ENCODE measurements around the gene CD33. TPM values are rescaled to one million over a fixed set of nuclear protein-coding genes. Genes with fewer than 3 reads are reported as not detected.

Gene CD33
- total RNA-seq, 2 experiments from 2014 or later: 0.26 to 0.27 TPM

- no peak overlapping the region for H3K27ac Mint-ChIP-seq
- CTCF ChIA-PET: interaction anchor here (3.1 kb wide), 1 partner anchor 11 kb away, joined by 19 read pairs; no protein-coding TSS in a partner anchor
- no peak overlapping the region for H3K4me3 Mint-ChIP-seq
- DNase-seq (no peak), ATAC-seq (no peak)
- peaks cover 11% of the 10 kb centered on the region for H3K4me1 Mint-ChIP-seq
- H3K36me3 Mint-ChIP-seq (ENCODE audit: low read depth): no peaks in the 10 kb centered on the region
- H3K27me3 Mint-ChIP-seq: no peaks in the 10 kb centered on the region
- intact Hi-C loops (cut with DNase I, micrococcal nuclease): no loop called here
- no peaks in the 10 kb centered on the region for H3K9me3 Mint-ChIP-seq (ENCODE audit: low read depth)
- POLR2A ChIA-PET: no interaction called here
These were observed 46.2 kb downstream of the CD33 start for GRCh38 chr19:51271067-51271466.

DNA sequence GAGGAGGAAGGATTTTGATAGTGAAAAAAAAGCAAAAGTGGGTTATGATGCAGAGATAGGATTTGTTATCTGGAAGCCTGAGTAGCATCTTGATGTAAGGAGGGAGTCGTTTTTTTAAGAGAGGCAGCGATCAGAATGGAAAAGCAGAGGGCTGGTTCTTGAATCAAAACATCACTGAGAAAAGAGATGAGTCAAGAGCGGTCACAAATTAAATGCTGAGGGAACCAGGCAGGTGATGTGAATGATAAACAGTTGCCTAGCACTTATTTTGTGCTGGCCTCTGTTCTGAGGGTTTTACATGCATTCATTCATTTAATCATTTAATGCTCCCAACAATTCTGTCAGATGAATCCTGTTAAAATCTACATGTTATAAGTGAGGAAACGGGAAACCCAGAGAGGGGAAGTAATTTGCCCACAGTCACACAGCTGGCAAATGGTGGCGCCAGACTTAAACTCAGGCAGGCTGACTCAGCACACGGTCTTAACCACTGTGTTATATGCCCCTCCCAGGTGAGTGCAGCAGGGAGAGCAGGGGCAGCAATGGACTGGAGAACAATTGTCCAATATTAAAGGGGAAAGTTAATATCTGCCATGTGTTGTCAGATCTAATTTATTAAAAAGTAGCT lies 47.4 kb downstream of the CD33 start:
- CTCF ChIA-PET: interaction anchor here (1.3 to 2.0 kb wide), 2 partner anchors 11 to 13 kb away, joined by 3 to 6 read pairs; no protein-coding TSS in a partner anchor
- H3K27me3 Mint-ChIP-seq: no peaks in the 10 kb centered on the region
- POLR2A ChIA-PET: interaction anchor here (0.6 kb wide), 1 partner anchor 11 kb away, joined by 3 read pairs; no protein-coding TSS in a partner anchor
- H3K27ac Mint-ChIP-seq: peak overlapping the region; percentile 32
- ATAC-seq (peak; percentile 88), DNase-seq (peak; percentile 59)
- H3K36me3 Mint-ChIP-seq (ENCODE audit: low read depth): no peaks in the 10 kb centered on the region
- intact Hi-C loops (cut with DNase I, micrococcal nuclease): no loop called here
- peaks cover 11% of the 10 kb centered on the region for H3K4me1 Mint-ChIP-seq
- no peaks in the 10 kb centered on the region for H3K9me3 Mint-ChIP-seq (ENCODE audit: low read depth)
- no peak overlapping the region for H3K4me3 Mint-ChIP-seq

DNA sequence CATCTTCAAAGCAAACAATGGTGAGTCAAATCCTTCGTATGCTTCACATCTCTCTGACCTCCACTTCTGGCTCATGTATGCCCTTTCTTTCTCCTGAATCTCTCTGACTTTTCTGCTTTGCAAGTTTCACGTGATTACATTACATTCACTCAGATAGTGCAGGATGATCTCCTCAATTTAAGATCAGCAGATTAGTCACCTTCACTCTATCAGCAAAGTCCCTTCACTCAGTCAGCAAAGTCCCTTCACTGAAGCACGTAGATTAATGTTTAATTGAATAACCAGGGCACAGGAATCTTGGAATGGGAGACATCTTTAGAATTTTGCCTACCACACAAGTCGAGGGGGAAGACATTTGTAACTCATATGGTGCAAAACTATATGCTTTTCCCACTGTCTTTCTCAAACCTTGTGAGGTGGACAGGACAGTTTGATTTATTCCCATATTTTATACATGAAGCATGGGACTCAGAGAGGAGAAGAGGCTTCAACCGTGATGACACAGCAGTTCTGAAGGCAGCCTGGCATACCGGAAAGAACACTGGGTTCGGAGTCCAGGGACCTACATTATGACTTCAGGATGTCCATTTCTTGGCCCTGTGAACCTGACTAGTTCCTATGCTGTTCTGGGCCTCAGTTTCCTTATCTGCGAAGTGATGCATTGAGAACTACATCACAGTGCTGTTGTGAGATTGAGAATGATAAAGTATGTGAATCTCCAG lies 49.3 kb downstream of the CD33 start:
- Mint-ChIP-seq H3K27ac (no peak overlapping the region), H3K4me1 (peaks cover 11% of the 10 kb centered on the region), H3K27me3 (peaks cover 6% of the 10 kb centered on the region), H3K9me3 (ENCODE audit: low read depth) (no peaks in the 10 kb centered on the region), H3K36me3 (ENCODE audit: low read depth) (no peaks in the 10 kb centered on the region), H3K4me3 (no peak overlapping the region)
- DNase-seq: no peak
- intact Hi-C loops (cut with DNase I, micrococcal nuclease): no loop called here
- CTCF ChIA-PET: interaction anchor here (1.3 kb wide), 1 partner anchor 13 kb away, joined by 3 read pairs; no protein-coding TSS in a partner anchor
- ATAC-seq: peak; percentile 40
- POLR2A ChIA-PET: no interaction called here

DNA sequence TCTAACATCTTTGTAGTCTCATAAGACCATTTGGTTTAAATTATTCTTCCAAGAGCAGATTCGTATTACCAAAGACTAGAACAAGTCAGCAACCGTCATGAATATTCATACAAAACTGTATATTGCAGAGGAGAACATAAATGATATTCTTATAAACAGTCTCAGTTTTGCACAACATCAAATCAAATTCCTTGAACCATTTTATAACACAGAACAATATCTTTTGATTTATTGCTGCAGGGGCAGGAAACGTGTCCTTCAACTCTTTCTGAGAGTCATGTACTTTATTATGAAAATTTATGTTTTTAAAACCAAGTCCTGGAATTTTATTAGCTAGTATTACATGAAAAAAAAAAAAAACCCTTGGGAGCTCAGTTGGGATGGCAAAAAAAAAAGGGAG lies 52.2 kb downstream of the CD33 start:
- CTCF ChIA-PET: interaction anchor here (0.7 kb wide), 1 partner anchor 117 kb away, joined by 3 read pairs; no protein-coding TSS in a partner anchor

DNA sequence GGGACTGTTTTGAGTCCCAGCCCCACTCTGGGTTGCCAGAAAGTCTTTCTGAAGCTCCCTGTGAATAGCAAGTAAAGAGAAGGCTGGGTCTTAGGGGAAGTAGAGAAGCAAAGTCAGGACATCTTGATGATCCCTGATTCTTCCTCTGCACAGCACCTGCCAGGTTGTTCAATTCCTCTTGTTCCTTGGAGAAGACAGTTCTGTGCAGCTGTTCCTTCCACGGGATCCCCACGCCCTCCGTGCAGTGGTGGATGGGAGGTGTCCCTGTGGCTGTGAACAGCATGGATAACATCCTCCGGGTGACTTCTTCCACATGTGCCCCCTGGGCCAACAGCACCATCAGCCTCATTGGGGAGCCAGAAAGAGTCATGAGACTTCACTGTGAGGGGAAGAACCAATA lies 57.5 kb downstream of the CD33 start:
- peaks cover 18% of the 10 kb centered on the region for H3K27me3 Mint-ChIP-seq
- intact Hi-C loops (cut with DNase I, micrococcal nuclease): no loop called here
- H3K4me3 Mint-ChIP-seq: no peak overlapping the region
- H3K27ac Mint-ChIP-seq: no peak overlapping the region
- H3K36me3 Mint-ChIP-seq (ENCODE audit: low read depth): no peaks in the 10 kb centered on the region
- ChIA-PET POLR2A (no interaction called here), CTCF (interaction anchor here (1.6 to 1.7 kb wide), 2 partner anchors 23 to 24 kb away, joined by 3 to 5 read pairs; no protein-coding TSS in a partner anchor)
- DNase-seq (no peak), ATAC-seq (no peak)
- no peaks in the 10 kb centered on the region for H3K9me3 Mint-ChIP-seq (ENCODE audit: low read depth)
- no peaks in the 10 kb centered on the region for H3K4me1 Mint-ChIP-seq

More for the DNA sequence above, 52.2 kb downstream of the CD33 start:
- POLR2A ChIA-PET: no interaction called here
- H3K36me3 Mint-ChIP-seq (ENCODE audit: low read depth): no peaks in the 10 kb centered on the region
- no peak overlapping the region for H3K27ac Mint-ChIP-seq
- H3K4me1 Mint-ChIP-seq: peaks cover 8% of the 10 kb centered on the region
- H3K27me3 Mint-ChIP-seq: peaks cover 13% of the 10 kb centered on the region
- no peaks in the 10 kb centered on the region for H3K9me3 Mint-ChIP-seq (ENCODE audit: low read depth)
- no peak overlapping the region for H3K4me3 Mint-ChIP-seq
- no peak for ATAC-seq
- no peak for DNase-seq
- intact Hi-C loops (cut with DNase I, micrococcal nuclease): no loop called here

DNA sequence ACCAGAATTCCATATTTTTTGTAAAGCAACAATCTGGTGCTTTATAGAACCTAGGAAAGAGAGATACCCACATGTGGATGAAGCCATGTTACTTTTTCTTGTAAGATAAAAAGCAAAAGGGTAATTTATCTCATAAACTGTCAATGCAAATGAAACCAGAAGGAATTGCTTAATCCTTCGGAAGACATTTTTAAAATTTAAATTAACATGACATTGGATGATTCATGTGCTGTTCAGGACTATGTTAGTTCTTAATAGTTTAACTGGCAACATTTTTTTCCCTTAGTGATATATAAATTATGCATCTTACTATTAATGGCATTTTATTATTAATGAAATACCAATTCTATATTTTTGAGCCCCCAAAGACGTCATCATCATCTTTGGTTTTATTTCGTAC lies 60.8 kb downstream of the CD33 start:
- H3K9me3 Mint-ChIP-seq (ENCODE audit: low read depth): no peaks in the 10 kb centered on the region
- ChIA-PET POLR2A (interaction anchor here (0.7 kb wide), 1 partner anchor 472 kb away, joined by 3 read pairs; no protein-coding TSS in a partner anchor), CTCF (interaction anchor here (0.9 kb wide), 1 partner anchor 373 kb away, joined by 3 read pairs; no protein-coding TSS in a partner anchor)
- DNase-seq: no peak
- no peaks in the 10 kb centered on the region for H3K36me3 Mint-ChIP-seq (ENCODE audit: low read depth)
- intact Hi-C loops (cut with DNase I, micrococcal nuclease): no loop called here
- ATAC-seq: no peak
- H3K27ac Mint-ChIP-seq: no peak overlapping the region
- no peaks in the 10 kb centered on the region for H3K4me1 Mint-ChIP-seq
- peaks cover 5% of the 10 kb centered on the region for H3K27me3 Mint-ChIP-seq
- no peak overlapping the region for H3K4me3 Mint-ChIP-seq

Small RNAs within 50 kb of the gene (microRNA-seq; reads per million reads assigned to microRNA genes)
- gene MIR8074 (ENCODE audit: borderline replicate concordance): not detected

Other genes with a start within 250 kb of the CD33 start
- gene KLK7, start 241.2 kb upstream of the CD33 start, total RNA-seq: not detected
- gene KLK8, start 223.5 kb upstream of the CD33 start, total RNA-seq: not detected
- not detected for gene KLK10, start 205.4 kb upstream of the CD33 start, total RNA-seq
- not detected for gene KLK11, start 198.5 kb upstream of the CD33 start, total RNA-seq
- gene KLK12, start 190.1 kb upstream of the CD33 start, total RNA-seq: not detected
- not detected for gene KLK13, start 160.0 kb upstream of the CD33 start, total RNA-seq
- 1 to 10 TPM in 1 of 2 experiments, under 1 TPM in 1; 0.69 to 1.1 TPM for gene KLK14, start 142.2 kb upstream of the CD33 start, total RNA-seq
- gene CTU1, start 116.7 kb upstream of the CD33 start, total RNA-seq: 1 to 10 TPM; 7.2 to 9.1 TPM
- under 1 TPM; 0.37 to 0.49 TPM for gene SIGLEC9, start 100.2 kb upstream of the CD33 start, total RNA-seq
- not detected for gene SIGLEC7, start 82.8 kb upstream of the CD33 start, total RNA-seq
- gene SIGLECL1, start 26.0 kb downstream of the CD33 start, total RNA-seq: not detected
- gene IGLON5, start 86.6 kb downstream of the CD33 start, total RNA-seq: under 1 TPM; 0.18 to 0.28 TPM
- gene VSIG10L, start 117.1 kb downstream of the CD33 start, total RNA-seq: 1 to 10 TPM; 4.5 to 4.6 TPM
- 100 to 1,000 TPM; 108 to 172 TPM for gene ETFB, start 141.3 kb downstream of the CD33 start, total RNA-seq
- gene CLDND2, start 143.9 kb downstream of the CD33 start, total RNA-seq: 1 to 10 TPM; 3.2 to 4.9 TPM
- gene NKG7, start 147.6 kb downstream of the CD33 start, total RNA-seq: 100 to 1,000 TPM in 1 of 2 experiments, 10 to 100 TPM in 1; 92.1 to 125 TPM
- gene LIM2, start 162.9 kb downstream of the CD33 start, total RNA-seq: under 1 TPM in 1 of 2 experiments, not detected in 1; 0.27 TPM
- gene C19orf84, start 165.5 kb downstream of the CD33 start, total RNA-seq: under 1 TPM in 1 of 2 experiments, not detected in 1; 0.33 TPM
- gene SIGLEC10, start 192.6 kb downstream of the CD33 start, total RNA-seq: under 1 TPM; 0.48 to 0.65 TPM
- not detected for gene SIGLEC8, start 233.4 kb downstream of the CD33 start, total RNA-seq